H1 (cell line): ENCODE data around the gene S100G. TPM values are rescaled to one million over a fixed set of nuclear protein-coding genes. Genes with fewer than 3 reads are reported as not detected.

ENCODE experiments used
- CTCF ChIA-PET: fragments of 300-600 bp; sonication (Branson Sonifier 250); formaldehyde crosslinking; loops from one replicate; lab custom pipeline; 2021; ENCODE audit not compliant: partially characterized antibody; lab: Charles Lee
- POLR2A ChIA-PET: fragments of 300-600 bp; sonication (Branson Sonifier 250); formaldehyde crosslinking; loops from one replicate; lab custom pipeline; 2021; ENCODE audit warnings: inconsistent platforms; ENCODE audit not compliant: partially characterized antibody; lab: Charles Lee
- DNase-seq, 2 experiments: peaks; one replicate each; pipeline versions ENCODE4 v3.0.0 to v3.0.0-alpha.2; 2010 to 2022; ENCODE audit warnings: low spot score in 2 of 2, low read depth in 1 of 2, mixed read lengths in 1 of 2
- FAIRE-seq: peaks from 2 replicates; lab custom pipeline; 2011; peaks lifted over from hg19 to GRCh38; lab: Jason Lieb, UNC
- H2AFZ ChIP-seq: 2 replicates; pipeline ENCODE4 v1.8.1; 2012; ENCODE audit warnings: low read length, inconsistent platforms
- H2AK5ac ChIP-seq: 2 replicates; pipeline ENCODE4 v1.6.1; 2013; ENCODE audit warnings: low read depth, low read length
- H2BK120ac ChIP-seq: replicated peaks from 2 replicates; pipeline ENCODE3; 2013; ENCODE audit warnings: low read depth, low read length, inconsistent platforms
- H2BK12ac ChIP-seq: 2 replicates; pipeline ENCODE4 v1.6.1; 2013; ENCODE audit warnings: low read depth, low read length
- H2BK15ac ChIP-seq: 2 replicates; pipeline ENCODE4 v1.6.1; 2013; ENCODE audit warnings: low read length
- H2BK20ac ChIP-seq: 2 replicates; pipeline ENCODE4 v1.6.1; 2013; ENCODE audit warnings: low read length
- H2BK5ac ChIP-seq: 2 replicates; pipeline ENCODE4 v1.6.1; 2013; ENCODE audit warnings: low read depth, low read length
- H3K14ac ChIP-seq: 2 replicates; pipeline ENCODE4 v1.6.1; 2013; ENCODE audit warnings: inconsistent platforms; ENCODE audit not compliant: insufficient read length
- H3K18ac ChIP-seq: 2 replicates; pipeline ENCODE4 v1.6.1; 2013; ENCODE audit warnings: low read length; ENCODE audit errors: extremely low read depth
- H3K23ac ChIP-seq: 2 replicates; pipeline ENCODE4 v1.6.1; 2013; ENCODE audit warnings: inconsistent platforms; ENCODE audit not compliant: insufficient read length
- H3K23me2 ChIP-seq: 2 replicates; pipeline ENCODE4 v1.6.1; 2013; ENCODE audit warnings: low read depth, low read length
- H3K27ac ChIP-seq: 2 replicates; pipeline ENCODE4 v1.6.1; 2011; ENCODE audit warnings: low read depth, low read length, inconsistent platforms
- H3K27me3 ChIP-seq, 4 experiments: replicated peaks in 1 of 4; 1 replicate in 1 of 4; 2 replicates in 3 of 4; pipeline versions ENCODE4 v1.6.1 to v1.8.1; 2011 to 2013; ENCODE audit warnings: low read length in 3 of 4, mild to moderate bottlenecking in 3 of 4, inconsistent platforms in 2 of 4, mixed read lengths in 2 of 4, moderate library complexity in 1 of 4; ENCODE audit not compliant: control insufficient read depth in 3 of 4, insufficient read depth in 3 of 4; ENCODE audit errors: extremely low read depth in 1 of 4
- H3K36me3 ChIP-seq, 4 experiments: 2 replicates each; pipeline versions ENCODE4 v1.6.1 to v1.8.1; 2011 to 2013; ENCODE audit warnings: mild to moderate bottlenecking in 4 of 4, low read length in 3 of 4, moderate library complexity in 2 of 4, control low read depth in 1 of 4, inconsistent platforms in 1 of 4; ENCODE audit not compliant: insufficient read depth in 4 of 4, control insufficient read depth in 2 of 4
- H3K4ac ChIP-seq: replicated peaks from 2 replicates; pipeline ENCODE3; 2013; ENCODE audit warnings: low read length, low read depth, mixed read lengths, inconsistent platforms; ENCODE audit not compliant: insufficient read length
- H3K4me1 ChIP-seq, 4 experiments: replicated peaks in 1 of 4; 1 replicate in 1 of 4; 2 replicates in 3 of 4; pipeline versions ENCODE4 v1.6.1 to v1.8.1; 2011 to 2013; ENCODE audit warnings: low read length in 3 of 4, inconsistent platforms in 2 of 4, mixed read lengths in 1 of 4; ENCODE audit not compliant: insufficient read depth in 4 of 4, control insufficient read depth in 3 of 4
- H3K4me2 ChIP-seq, 2 experiments: 2 replicates each; pipeline versions ENCODE4 v1.6.1 to v1.8.1; 2011 to 2013; ENCODE audit warnings: low read depth in 2 of 2, low read length in 2 of 2, control low read depth in 1 of 2, inconsistent platforms in 1 of 2, mild to moderate bottlenecking in 1 of 2; ENCODE audit not compliant: insufficient read depth in 1 of 2
- H3K4me3 ChIP-seq, 4 experiments: fragments of 200-600, 300-600 bp in 1 of 4; sonication (generic), shearing (Covaris generic), sonication (Bioruptor Twin) in 1 of 4; 2 replicates each; pipeline versions ENCODE4 v1.5.1 to v1.8.1; 2011 to 2016; ENCODE audit warnings: low read length in 4 of 4, low read depth in 3 of 4, control low read depth in 2 of 4, inconsistent platforms in 2 of 4, mild to moderate bottlenecking in 2 of 4, mixed read lengths in 1 of 4, moderate library complexity in 1 of 4; ENCODE audit not compliant: insufficient read depth in 2 of 4; ENCODE audit errors: extremely low read depth in 1 of 4
- H3K56ac ChIP-seq: replicated peaks from 2 replicates; pipeline ENCODE3; 2013; ENCODE audit warnings: low read depth, mild to moderate bottlenecking, mixed read lengths, low read length, inconsistent platforms; ENCODE audit not compliant: insufficient read length
- H3K79me1 ChIP-seq: 2 replicates; pipeline ENCODE4 v1.6.1; 2013; ENCODE audit warnings: low read depth, low read length, control low read depth
- H3K79me2 ChIP-seq, 2 experiments: 2 replicates each; pipeline versions ENCODE4 v1.6.1 to v1.8.1; 2012 to 2013; ENCODE audit warnings: low read length in 2 of 2, mild to moderate bottlenecking in 2 of 2, inconsistent platforms in 1 of 2; ENCODE audit not compliant: insufficient read depth in 2 of 2, control insufficient read depth in 1 of 2
- H3K9ac ChIP-seq, 4 experiments: replicated peaks in 1 of 4; 1 replicate in 1 of 4; 2 replicates in 3 of 4; pipeline versions ENCODE4 v1.6.1 to v1.8.1; 2011 to 2013; ENCODE audit warnings: low read depth in 3 of 4, low read length in 3 of 4, control low read depth in 2 of 4, mild to moderate bottlenecking in 2 of 4, moderate library complexity in 2 of 4, inconsistent platforms in 1 of 4; ENCODE audit errors: extremely low read depth in 1 of 4
- H3K9me3 ChIP-seq, 2 experiments: 2 replicates each; pipeline versions ENCODE4 v1.6.1 to v1.8.1; 2012 to 2013; ENCODE audit warnings: mild to moderate bottlenecking in 2 of 2, moderate library complexity in 2 of 2, control low read depth in 1 of 2, inconsistent platforms in 1 of 2, low read depth in 1 of 2, low read length in 1 of 2, mixed read lengths in 1 of 2; ENCODE audit not compliant: insufficient read depth in 2 of 2
- H4K20me1 ChIP-seq, 2 experiments: replicated peaks in 1 of 2; 2 replicates each; pipeline versions ENCODE3 to v1.8.1; 2011 to 2013; ENCODE audit warnings: inconsistent platforms in 2 of 2, low read length in 2 of 2, mild to moderate bottlenecking in 1 of 2; ENCODE audit not compliant: insufficient read depth in 2 of 2, control insufficient read depth in 1 of 2
- H4K5ac ChIP-seq: 2 replicates; pipeline ENCODE4 v1.6.1; 2013; ENCODE audit warnings: low read length, low read depth, mixed read lengths, inconsistent platforms; ENCODE audit not compliant: insufficient read length
- H4K8ac ChIP-seq: 2 replicates; pipeline ENCODE4 v1.8.0; 2013; ENCODE audit warnings: mild to moderate bottlenecking, moderate library complexity, low read length, inconsistent platforms; ENCODE audit not compliant: insufficient read depth; ENCODE audit errors: extremely low read depth
- H4K91ac ChIP-seq: replicated peaks from 2 replicates; pipeline ENCODE3; 2013; ENCODE audit warnings: low read length, mixed read lengths, inconsistent platforms; ENCODE audit not compliant: insufficient read length
- BCL11A ChIP-seq, 2 experiments: IDR thresholded peaks; one replicate each; pipeline ENCODE4 v1.6.1; 2011; ENCODE audit warnings: low read depth in 2 of 2, low read length in 2 of 2, mild to moderate bottlenecking in 2 of 2
- CREB1 ChIP-seq: IDR thresholded peaks from 2 replicates; pipeline ENCODE4 v1.6.1; 2012; ENCODE audit warnings: inconsistent platforms
- EP300 ChIP-seq, 2 experiments: IDR thresholded peaks; 1 replicate in 1 of 2; 2 replicates in 1 of 2; pipeline ENCODE4 v1.6.1; 2011 to 2012; ENCODE audit warnings: low read depth in 2 of 2, low read length in 2 of 2, mild to moderate bottlenecking in 2 of 2, borderline replicate concordance in 1 of 2, inconsistent platforms in 1 of 2, moderate library complexity in 1 of 2
- EZH2 ChIP-seq: fragments of 200-600 bp; sonication (generic); IDR thresholded peaks from 2 replicates; pipeline ENCODE4 v1.7.1; 2012; ENCODE audit warnings: low read depth, mild to moderate bottlenecking, moderate library complexity, low read length, inconsistent platforms; ENCODE audit not compliant: severe bottlenecking
- FOSL1 ChIP-seq: IDR thresholded peaks from 2 replicates; pipeline ENCODE4 v1.6.1; 2011; ENCODE audit warnings: mild to moderate bottlenecking, low read depth, low read length, moderate library complexity; ENCODE audit not compliant: insufficient read depth
- HDAC6 ChIP-seq: IDR thresholded peaks from one replicate; pipeline ENCODE4 v1.7.1; 2012; ENCODE audit warnings: low read depth, mild to moderate bottlenecking, inconsistent platforms, low read length, moderate library complexity
- JUN ChIP-seq: IDR thresholded peaks from 2 replicates; pipeline ENCODE4 v1.6.1; 2011; ENCODE audit warnings: low read depth, mild to moderate bottlenecking, improper control_type of control experiment, low read length
- JUND ChIP-seq: IDR thresholded peaks from 2 replicates; pipeline ENCODE4 v1.6.1; 2011; ENCODE audit warnings: mild to moderate bottlenecking, improper control_type of control experiment, low read length
- RBBP5 ChIP-seq: IDR thresholded peaks from 2 replicates; pipeline ENCODE4 v1.7.1; 2012; ENCODE audit warnings: low read depth, mild to moderate bottlenecking, inconsistent platforms, low read length, moderate library complexity, borderline replicate concordance
- RXRA ChIP-seq: IDR thresholded peaks from 2 replicates; pipeline ENCODE4 v1.6.1; 2011; ENCODE audit warnings: low read depth, mild to moderate bottlenecking, low read length, moderate library complexity; ENCODE audit not compliant: insufficient read depth
- SIRT6 ChIP-seq: IDR thresholded peaks from one replicate; pipeline ENCODE4 v1.7.1; 2012; ENCODE audit warnings: low read length, inconsistent platforms
- SP4 ChIP-seq: IDR thresholded peaks from 2 replicates; pipeline ENCODE4 v1.6.1; 2012; ENCODE audit warnings: low read length, inconsistent platforms
- SUZ12 ChIP-seq: fragments of 200-600 bp; sonication (generic); IDR thresholded peaks from 2 replicates; pipeline ENCODE4 v1.6.1; 2012; ENCODE audit warnings: mild to moderate bottlenecking, inconsistent platforms, low read length, moderate library complexity, mixed read lengths
- YY1 ChIP-seq: IDR thresholded peaks from 2 replicates; pipeline ENCODE4 v1.6.1; 2011; ENCODE audit warnings: low read depth, mild to moderate bottlenecking, low read length
- WGBS, 2 experiments: shearing (Covaris generic) in 1 of 2; methylation state at CpG; one replicate each; pipeline versions ENCODE4 v1.1.6 to v1.1.7; 2013 to 2015; ENCODE audit warnings: low lambda C conversion rate in 2 of 2, mixed read lengths in 2 of 2, inconsistent platforms in 1 of 2, low coverage in 1 of 2, missing lambda C conversion rate in 1 of 2; ENCODE audit not compliant: insufficient replicate concordance in 2 of 2, insufficient coverage in 1 of 2, insufficient read length in 1 of 2; ENCODE audit errors: extremely low coverage in 1 of 2, missing lambda C conversion rate in 1 of 2; 5-methylcytosine and 5-hydroxymethylcytosine counted together
- polyA plus RNA-seq, 7 experiments: library from polyadenylated mRNA; depleted of rRNA in 3 of 7; stranded (reverse) in 5 of 7; unstranded in 2 of 7; fragments of >200 nt in 5 of 7; fragments of 200-250 nt in 2 of 7; gene quantifications; 1 replicate in 5 of 7; 2 replicates in 1 of 7; 4 replicates in 1 of 7; pipeline versions ENCODE4 v1.2.1 to v1.2.3, GENCODE V29; 2011 to 2013; ENCODE audit warnings: missing spikeins in 2 of 7, mixed read lengths in 2 of 7
- total RNA-seq: library from RNA; stranded (reverse); fragmentation: NEBNext Ultra II Directional; extraction: Animal tissue kit (Norgen Biotek cat#: 25700); gene quantifications from 2 replicates; pipeline ENCODE4 v1.2.1, GENCODE V29; 2021

The S100G gene
- total and polyA plus RNA-seq, 2 of the 8 experiments (the other 6 are each of a cell fraction or from before 2014, with no cell fraction given): not detected

GRCh38 chrX:16683007-16683664, 33.2 kb downstream of the S100G start:
- Histone ChIP-seq H4K8ac (no peak overlapping the region), H3K4ac (no peak overlapping the region), H3K36me3 (peaks cover 7 to 48% (median 21%) of the 10 kb centered on the region in 4 experiments; a peak in 6 of 8 replicates), H3K4me2 (no peak overlapping the region), H3K23me2 (no peaks in the 10 kb centered on the region), H4K5ac (no peak overlapping the region), H3K56ac (no peak overlapping the region), H3K23ac (no peak overlapping the region), H3K18ac (no peak overlapping the region), H2BK5ac (no peak overlapping the region), H3K79me1 (no peaks in the 10 kb centered on the region), H2AFZ (no peak overlapping the region), H4K20me1 (no peaks in the 10 kb centered on the region), H2BK12ac (no peak overlapping the region), H3K4me3 (no peak overlapping the region), H3K4me1 (no peaks in the 10 kb centered on the region), H3K14ac (no peak overlapping the region), H3K79me2 (no peaks in the 10 kb centered on the region), H2BK15ac (no peak overlapping the region), H2AK5ac (no peak overlapping the region), H2BK120ac (no peak overlapping the region), H3K27me3 (no peaks in the 10 kb centered on the region), H3K27ac (no peak overlapping the region), H4K91ac (no peak overlapping the region), H3K9ac (no peak overlapping the region), H2BK20ac (no peak overlapping the region), H3K9me3 (no peaks in the 10 kb centered on the region)
- CTCF ChIA-PET: interaction anchor here (1.5 to 1.6 kb wide), 2 partner anchors 13 to 14 kb away, joined by 3 to 6 read pairs; no protein-coding TSS in a partner anchor
- POLR2A ChIA-PET: interaction anchor here (0.6 to 1.1 kb wide), 2 partner anchors 14 to 255 kb away, joined by 3 to 4 read pairs; no protein-coding TSS in a partner anchor
- FAIRE-seq (no peak), DNase-seq (no peak)
- 94% methylated on average over 4 of the region's 7 CpGs; no CpG with 5 or more reads in 1 of the 2 experiments for WGBS, 2 experiments
- TF ChIP-seq SP4 (no peak), JUN (no peak), EZH2 (no peak), SUZ12 (no peak), BCL11A (IDR thresholded peaks at IDR 0.05; ENCODE audit: low read depth in 2 of 2, low read length in 2 of 2) (no peak), RXRA (no peak), YY1 (no peak), CREB1 (no peak), JUND (no peak), HDAC6 (no peak), FOSL1 (no peak), RBBP5 (no peak), SIRT6 (no peak), EP300 (IDR thresholded peaks at IDR 0.05; ENCODE audit: borderline replicate concordance in 1 of 2, low read depth in 2 of 2, low read length in 2 of 2) (no peak)
